Measurements from ENCODE around the gene DYNC1H1.
"Not testable (repeated sequence)": the region's sequence is repeated elsewhere in the genome, so short reads cannot be mapped to it uniquely, and the experiment has no call there.

GRCh38 chr14:102084522-102084921, 120.1 kb downstream of the DYNC1H1 start:
- TF ChIP-seq CTCF (conservative IDR thresholded peaks at IDR 0.05; ENCODE audit: low read length); EZH2phosphoT487 (IDR thresholded peaks at IDR 0.05; ENCODE audit: borderline replicate concordance, low read depth, low read length): not testable (repeated sequence)

All from OCI-LY7 (cell line).